GM12892 (cell line): ENCODE measurements around the gene FERMT3.

ENCODE experiments used
- POLR2A ChIP-seq: IDR thresholded peaks from 2 replicates; pipeline ENCODE4 v1.6.1; 2011; ENCODE audit warnings: low read depth, low read length, control low read depth
- POLR2AphosphoS5 ChIP-seq: IDR thresholded peaks from 2 replicates; pipeline ENCODE4 v1.6.1; 2011; ENCODE audit warnings: low read depth, low read length, control low read depth

GRCh38 chr11:64165842-64166635 lies 40.5 kb upstream of the FERMT3 start, which contains the start of gene MACROD1:
- TF ChIP-seq POLR2A (peak; percentile 70; the same call in 1 of the 2 replicates), POLR2AphosphoS5 (no peak)
